SU-DHL-6 (cell line): ENCODE results near the gene WDR48.

Experiments used
- H2AFZ ChIP-seq: fragments of 200-600 bp; sonication (generic); 2 replicates; pipeline ENCODE4 v1.6.1; 2014; ENCODE audit warnings: low read depth, mild to moderate bottlenecking, moderate library complexity, mixed read lengths, antibody characterized with exemption, low read length; ENCODE audit not compliant: severe bottlenecking
- H3F3A ChIP-seq: fragments of 200-600 bp; shearing (Covaris generic); 2 replicates; pipeline ENCODE4 v1.6.0; 2016; ENCODE audit warnings: antibody characterized with exemption, mild to moderate bottlenecking; ENCODE audit not compliant: insufficient read depth
- H3K27ac ChIP-seq: fragments of 200-600 bp; sonication (generic); 2 replicates; pipeline ENCODE4 v1.5.1; 2016; ENCODE audit warnings: low read depth, mild to moderate bottlenecking, low read length, moderate library complexity, mixed read lengths
- H3K27me3 ChIP-seq: fragments of 200-600 bp; sonication (generic), shearing (Covaris generic); 2 replicates; pipeline ENCODE4 v1.6.0; 2014; ENCODE audit warnings: mild to moderate bottlenecking, low read length
- H3K36me3 ChIP-seq: fragments of 200-600 bp; sonication (generic); 2 replicates; pipeline ENCODE4 v1.6.1; 2014; ENCODE audit warnings: mild to moderate bottlenecking, low read length, mixed read lengths
- H3K4me2 ChIP-seq: fragments of 300-600, 200-600 bp; shearing (Covaris generic), sonication (generic); 2 replicates; pipeline ENCODE4 v1.6.0; 2014; ENCODE audit warnings: low read length, low read depth, mild to moderate bottlenecking; ENCODE audit not compliant: poor library complexity, severe bottlenecking
- H3K4me3 ChIP-seq: fragments of 200-600 bp; sonication (generic); 2 replicates; pipeline ENCODE4 v1.5.1; 2014; ENCODE audit warnings: antibody characterized with exemption, low read length, mild to moderate bottlenecking, mixed read lengths; ENCODE audit not compliant: insufficient read depth, poor library complexity, severe bottlenecking
- H3K79me2 ChIP-seq: fragments of 200-600 bp; sonication (generic); 2 replicates; pipeline ENCODE4 v1.6.1; 2014; ENCODE audit warnings: mild to moderate bottlenecking, low read length, moderate library complexity; ENCODE audit not compliant: insufficient read depth
- H3K9ac ChIP-seq: fragments of 200-600 bp; sonication (generic); 2 replicates; pipeline ENCODE4 v1.7.0; 2014; ENCODE audit warnings: mild to moderate bottlenecking, low read length
- H3K9me2 ChIP-seq: fragments of 200-600 bp; sonication (generic); replicated peaks from 2 replicates; pipeline ENCODE4 v1.6.1; 2014; ENCODE audit warnings: low read length; ENCODE audit not compliant: insufficient read depth
- H3K9me3 ChIP-seq: fragments of 200-600 bp; sonication (generic); 2 replicates; pipeline ENCODE4 v1.6.1; 2014; ENCODE audit warnings: low read length, mixed read lengths; ENCODE audit not compliant: insufficient read depth
- H4K20me1 ChIP-seq: fragments of 200-600 bp; sonication (generic); 2 replicates; pipeline ENCODE4 v1.6.1; 2014; ENCODE audit warnings: low read depth, mild to moderate bottlenecking, antibody characterized with exemption, low read length, moderate library complexity, mixed read lengths
- EZH2phosphoT487 ChIP-seq: fragments of 200-600 bp; sonication (generic), shearing (Covaris generic); conservative IDR thresholded peaks from 2 replicates; pipeline ENCODE4 v1.6.1; 2018; ENCODE audit warnings: mild to moderate bottlenecking, antibody characterized with exemption, low read length, moderate library complexity, mixed read lengths
- TF ChIP-seq, protein P1 (sequence below): fragments of 200-600 bp; sonication (generic); IDR thresholded peaks from one replicate; pipeline ENCODE4 v1.5.1; 2017; ENCODE audit warnings: antibody characterized with exemption, mild to moderate bottlenecking, low read length, moderate library complexity; ENCODE audit not compliant: insufficient read depth, poor library complexity, severe bottlenecking

Gene WDR48

DNA sequence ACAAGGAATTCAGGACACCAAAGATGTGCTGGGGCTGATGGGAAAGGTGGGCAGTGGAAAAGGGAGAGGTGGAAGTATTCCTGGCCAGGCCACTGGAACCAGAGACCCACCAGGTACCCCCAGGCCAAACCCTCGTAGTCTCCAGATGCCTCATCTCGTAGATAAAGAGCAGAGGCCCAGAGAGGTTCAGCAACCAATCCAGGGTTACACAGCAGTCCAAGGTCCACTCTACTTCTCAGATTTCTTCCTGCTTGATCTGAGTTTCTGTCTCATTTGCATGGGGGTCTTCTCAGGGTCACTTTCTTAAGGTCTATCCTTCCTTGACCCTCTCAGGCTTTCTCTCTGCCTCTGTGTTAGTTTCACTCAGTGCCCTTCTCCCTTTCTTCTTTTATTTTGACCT, 60.7 kb downstream of the WDR48 start:
- Histone ChIP-seq H2AFZ (no peak overlapping the region), H3K79me2 (no peaks in the 10 kb centered on the region), H3K27ac (no peak overlapping the region), H3K27me3 (no peaks in the 10 kb centered on the region), H3F3A (peaks cover 5% of the 10 kb centered on the region; the same call in 1 of the 2 replicates), H3K36me3 (no peaks in the 10 kb centered on the region), H4K20me1 (no peaks in the 10 kb centered on the region), H3K4me3 (no peak overlapping the region), H3K9ac (no peak overlapping the region), H3K9me3 (no peaks in the 10 kb centered on the region), H3K9me2 (no peaks in the 10 kb centered on the region), H3K4me2 (no peak overlapping the region)
- TF ChIP-seq, protein P1, sequence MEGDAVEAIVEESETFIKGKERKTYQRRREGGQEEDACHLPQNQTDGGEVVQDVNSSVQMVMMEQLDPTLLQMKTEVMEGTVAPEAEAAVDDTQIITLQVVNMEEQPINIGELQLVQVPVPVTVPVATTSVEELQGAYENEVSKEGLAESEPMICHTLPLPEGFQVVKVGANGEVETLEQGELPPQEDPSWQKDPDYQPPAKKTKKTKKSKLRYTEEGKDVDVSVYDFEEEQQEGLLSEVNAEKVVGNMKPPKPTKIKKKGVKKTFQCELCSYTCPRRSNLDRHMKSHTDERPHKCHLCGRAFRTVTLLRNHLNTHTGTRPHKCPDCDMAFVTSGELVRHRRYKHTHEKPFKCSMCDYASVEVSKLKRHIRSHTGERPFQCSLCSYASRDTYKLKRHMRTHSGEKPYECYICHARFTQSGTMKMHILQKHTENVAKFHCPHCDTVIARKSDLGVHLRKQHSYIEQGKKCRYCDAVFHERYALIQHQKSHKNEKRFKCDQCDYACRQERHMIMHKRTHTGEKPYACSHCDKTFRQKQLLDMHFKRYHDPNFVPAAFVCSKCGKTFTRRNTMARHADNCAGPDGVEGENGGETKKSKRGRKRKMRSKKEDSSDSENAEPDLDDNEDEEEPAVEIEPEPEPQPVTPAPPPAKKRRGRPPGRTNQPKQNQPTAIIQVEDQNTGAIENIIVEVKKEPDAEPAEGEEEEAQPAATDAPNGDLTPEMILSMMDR = no peak
- TF ChIP-seq EZH2phosphoT487 = no peak

GRCh38 chr3:39113291-39113690, 61.5 kb downstream of the WDR48 start:
- no peak overlapping the region for H3K27ac ChIP-seq
- H3K4me2 ChIP-seq = no peak overlapping the region
- H4K20me1 ChIP-seq = no peaks in the 10 kb centered on the region
- H3K27me3 ChIP-seq = no peaks in the 10 kb centered on the region
- no peak overlapping the region for H2AFZ ChIP-seq
- no peaks in the 10 kb centered on the region for H3K9me3 ChIP-seq
- no peak overlapping the region for H3K9ac ChIP-seq
- no peaks in the 10 kb centered on the region for H3K79me2 ChIP-seq
- TF ChIP-seq, protein P1 = no peak
- no peak for TF ChIP-seq EZH2phosphoT487
- no peak overlapping the region for H3K4me3 ChIP-seq
- no peaks in the 10 kb centered on the region for H3K9me2 ChIP-seq
- H3K36me3 ChIP-seq = no peaks in the 10 kb centered on the region
- 0 out of 2 replicates have a peak, but pooled peaks cover under 1% of the 10 kb centered on the region for H3F3A ChIP-seq

DNA sequence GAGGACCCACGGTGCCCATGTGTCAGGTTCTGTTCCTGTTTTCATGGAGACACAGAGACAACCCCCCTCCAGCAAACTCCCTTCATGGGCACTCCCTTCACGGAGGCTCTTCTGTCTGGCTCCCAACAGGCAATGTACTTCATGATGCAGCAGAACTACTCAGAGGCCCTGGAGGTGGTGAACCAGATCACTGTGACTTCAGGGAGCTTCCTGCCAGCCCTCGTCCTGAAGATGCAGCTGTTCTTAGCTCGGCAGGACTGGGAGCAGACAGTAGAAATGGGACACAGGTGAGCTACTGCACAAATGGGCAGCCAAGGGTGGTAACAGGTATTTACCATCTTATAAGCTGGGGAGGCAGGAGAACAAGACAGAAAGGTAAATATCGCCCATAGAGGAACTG, 62.6 kb downstream of the WDR48 start:
- TF ChIP-seq EZH2phosphoT487 = no peak
- TF ChIP-seq, protein P1 = no peak
- Histone ChIP-seq H4K20me1 (no peaks in the 10 kb centered on the region), H3K27ac (no peak overlapping the region), H3K9me3 (no peaks in the 10 kb centered on the region), H3K27me3 (no peaks in the 10 kb centered on the region), H3K4me3 (no peak overlapping the region), H3K9me2 (no peaks in the 10 kb centered on the region), H3K9ac (no peak overlapping the region), H3K4me2 (no peak overlapping the region), H3K79me2 (no peaks in the 10 kb centered on the region), H3F3A (no peaks in the 10 kb centered on the region), H2AFZ (no peak overlapping the region), H3K36me3 (no peaks in the 10 kb centered on the region)

- Histone ChIP-seq H3K9me3 (no peaks in the 10 kb centered on the region), H3K4me3 (no peak overlapping the region), H3K27ac (no peak overlapping the region), H2AFZ (no peak overlapping the region), H3F3A (no peaks in the 10 kb centered on the region), H3K36me3 (no peaks in the 10 kb centered on the region), H3K9ac (no peak overlapping the region), H3K9me2 (no peaks in the 10 kb centered on the region), H3K4me2 (no peak overlapping the region), H3K27me3 (no peaks in the 10 kb centered on the region), H3K79me2 (no peaks in the 10 kb centered on the region), H4K20me1 (no peaks in the 10 kb centered on the region)
- no peak for TF ChIP-seq EZH2phosphoT487
- TF ChIP-seq, protein P1 = no peak
These were observed 64.1 kb downstream of the WDR48 start for GRCh38 chr3:39115870-39116269.
